OCI-M2 (cell line): ENCODE results near the gene TBC1D12.
"Not testable (repeated sequence)": the region's sequence is repeated elsewhere in the genome, so short reads cannot be mapped to it uniquely, and the experiment has no call there.

ENCODE experiments used
- DNase-seq: peaks from one replicate; lab custom pipeline; 2025; ENCODE audit not compliant: unreplicated experiment; lab: John Stamatoyannopoulos, UW

Gene TBC1D12

GRCh38 chr10:94451883-94452519 lies 49.7 kb downstream of the TBC1D12 start:
- no peak for DNase-seq

GRCh38 chr10:94456942-94457341 lies 54.6 kb downstream of the TBC1D12 start:
- no peak for DNase-seq

GRCh38 chr10:94459385-94459784 lies 57.0 kb downstream of the TBC1D12 start:
- no peak for DNase-seq

GRCh38 chr10:94461503-94461902 lies 59.2 kb downstream of the TBC1D12 start:
- DNase-seq = no peak

- DNase-seq = no peak
Observed at GRCh38 chr10:94462130-94462529, 59.8 kb downstream of the TBC1D12 start.

- no peak for DNase-seq
Observed at GRCh38 chr10:94465684-94466083, 63.3 kb downstream of the TBC1D12 start.

- DNase-seq = no peak
Observed at GRCh38 chr10:94481410-94481809, 79.1 kb downstream of the TBC1D12 start.

- DNase-seq = no peak
Observed at GRCh38 chr10:94483970-94484369, 81.6 kb downstream of the TBC1D12 start.

- no peak for DNase-seq
Observed at GRCh38 chr10:94485094-94485493, 82.8 kb downstream of the TBC1D12 start.

- DNase-seq = no peak
Observed at GRCh38 chr10:94487575-94487974, 85.2 kb downstream of the TBC1D12 start.

- no peak for DNase-seq
Observed at GRCh38 chr10:94489107-94489506, 86.8 kb downstream of the TBC1D12 start.

- DNase-seq = no peak
Observed at GRCh38 chr10:94489976-94490788, 87.8 kb downstream of the TBC1D12 start.

GRCh38 chr10:94490789-94491039 lies 88.4 kb downstream of the TBC1D12 start:
- no peak for DNase-seq

- DNase-seq = no peak
Observed at GRCh38 chr10:94493463-94493862, 91.1 kb downstream of the TBC1D12 start.

GRCh38 chr10:94496010-94496409 lies 93.7 kb downstream of the TBC1D12 start:
- DNase-seq = no peak

GRCh38 chr10:94496646-94497045 lies 94.3 kb downstream of the TBC1D12 start:
- no peak for DNase-seq

GRCh38 chr10:94500063-94500462 lies 97.7 kb downstream of the TBC1D12 start:
- DNase-seq = no peak

- no peak for DNase-seq
Observed at GRCh38 chr10:94521276-94522250, 119.2 kb downstream of the TBC1D12 start.

GRCh38 chr10:94524146-94524545 lies 121.8 kb downstream of the TBC1D12 start:
- no peak for DNase-seq

GRCh38 chr10:94524711-94525110 lies 122.4 kb downstream of the TBC1D12 start:
- no peak for DNase-seq

- not testable (repeated sequence) for DNase-seq
Observed at GRCh38 chr10:94531550-94531949, 129.2 kb downstream of the TBC1D12 start.

GRCh38 chr10:94533027-94533426 lies 130.7 kb downstream of the TBC1D12 start:
- no peak for DNase-seq
